H9 (cell line): Measurements from ENCODE around the gene PRTFDC1. TPM values are rescaled to one million over a fixed set of nuclear protein-coding genes. Genes with fewer than 3 reads are reported as not detected.
A peak's percentile ranks its signal among the peaks of the same experiment; 100 is the strongest.

ENCODE experiments used
- DNase-seq: peaks from one replicate; pipeline ENCODE4 v3.0.0-alpha.2; 2017
- H2AFZ ChIP-seq: one replicate; pipeline ENCODE4 v1.6.1; 2013; ENCODE audit warnings: mild to moderate bottlenecking, low read length, control low read depth, moderate library complexity
- H2AK5ac ChIP-seq: 2 replicates; pipeline ENCODE4 v1.6.1; 2013; ENCODE audit warnings: low read length, control low read depth, mixed read lengths; ENCODE audit not compliant: insufficient read length
- H2BK120ac ChIP-seq: one replicate; pipeline ENCODE4 v1.6.1; 2013; ENCODE audit warnings: low read depth, mild to moderate bottlenecking, low read length, control low read depth, inconsistent platforms; ENCODE audit not compliant: poor library complexity, severe bottlenecking
- H2BK12ac ChIP-seq: 2 replicates; pipeline ENCODE4 v1.6.1; 2013; ENCODE audit warnings: low read length, control low read depth, mixed read lengths, low read depth; ENCODE audit not compliant: insufficient read length
- H2BK15ac ChIP-seq: 2 replicates; pipeline ENCODE4 v1.6.1; 2013; ENCODE audit warnings: low read depth, low read length, control low read depth
- H2BK20ac ChIP-seq: one replicate; pipeline ENCODE4 v1.6.1; 2013; ENCODE audit warnings: low read depth, mild to moderate bottlenecking, low read length, control low read depth, inconsistent platforms; ENCODE audit not compliant: poor library complexity, severe bottlenecking
- H2BK5ac ChIP-seq: 2 replicates; pipeline ENCODE4 v1.6.1; 2013; ENCODE audit warnings: low read length, control low read depth, mixed read lengths; ENCODE audit not compliant: insufficient read length
- H3K14ac ChIP-seq: 2 replicates; pipeline ENCODE4 v1.6.1; 2013; ENCODE audit warnings: low read length, control low read depth; ENCODE audit not compliant: insufficient read depth
- H3K18ac ChIP-seq: 2 replicates; pipeline ENCODE4 v1.6.1; 2013; ENCODE audit warnings: low read depth, mild to moderate bottlenecking, mixed read lengths, low read length, control low read depth; ENCODE audit not compliant: insufficient read length
- H3K23ac ChIP-seq: 2 replicates; pipeline ENCODE4 v1.6.1; 2013; ENCODE audit warnings: low read length, control low read depth, mixed read lengths, low read depth; ENCODE audit not compliant: insufficient read length
- H3K23me2 ChIP-seq: 2 replicates; pipeline ENCODE4 v1.6.1; 2013; ENCODE audit warnings: low read depth, mild to moderate bottlenecking, mixed read lengths, low read length, control low read depth; ENCODE audit not compliant: insufficient read length, poor library complexity, severe bottlenecking
- H3K27ac ChIP-seq: 2 replicates; pipeline ENCODE4 v1.5.1; 2013; ENCODE audit warnings: low read length, control low read depth, mixed read lengths, low read depth; ENCODE audit not compliant: insufficient read length
- H3K27me3 ChIP-seq: 2 replicates; pipeline ENCODE4 v1.6.1; 2013; ENCODE audit warnings: low read length, control low read depth, inconsistent platforms; ENCODE audit not compliant: insufficient read depth
- H3K4ac ChIP-seq: 2 replicates; pipeline ENCODE4 v1.6.1; 2013; ENCODE audit warnings: low read depth, mild to moderate bottlenecking, control low read depth, inconsistent platforms, low read length, moderate library complexity
- H3K4me1 ChIP-seq: 2 replicates; pipeline ENCODE4 v1.6.1; 2013; ENCODE audit warnings: low read length, control low read depth, inconsistent platforms; ENCODE audit not compliant: insufficient read depth
- H3K4me2 ChIP-seq: 2 replicates; pipeline ENCODE4 v1.6.1; 2013; ENCODE audit warnings: low read length, control low read depth, mixed read lengths; ENCODE audit not compliant: insufficient read length, insufficient read depth
- H3K56ac ChIP-seq: 2 replicates; pipeline ENCODE4 v1.6.1; 2013; ENCODE audit warnings: low read depth, mild to moderate bottlenecking, mixed read lengths, low read length, control low read depth; ENCODE audit not compliant: insufficient read length
- H3K79me1 ChIP-seq: 2 replicates; pipeline ENCODE4 v1.6.1; 2013; ENCODE audit warnings: low read depth, mild to moderate bottlenecking, moderate library complexity, low read length, control low read depth, inconsistent platforms; ENCODE audit not compliant: insufficient read depth, poor library complexity, severe bottlenecking
- H3K79me2 ChIP-seq: 2 replicates; pipeline ENCODE4 v1.6.1; 2013; ENCODE audit warnings: low read length, control low read depth, inconsistent platforms; ENCODE audit not compliant: insufficient read depth
- H3K9ac ChIP-seq: 2 replicates; pipeline ENCODE4 v1.6.1; 2013; ENCODE audit warnings: low read length, control low read depth, mixed read lengths; ENCODE audit not compliant: insufficient read length; ENCODE audit errors: extremely low read depth
- H3K9me3 ChIP-seq: one replicate; pipeline ENCODE4 v1.6.1; 2013; ENCODE audit warnings: low read depth, low read length, inconsistent platforms; ENCODE audit not compliant: control insufficient read depth
- H3T11ph ChIP-seq: one replicate; pipeline ENCODE4 v1.6.1; 2013; ENCODE audit warnings: mild to moderate bottlenecking, low read length, control low read depth, inconsistent platforms
- H4K20me1 ChIP-seq: one replicate; pipeline ENCODE4 v1.6.1; 2013; ENCODE audit not compliant: control insufficient read depth, insufficient read length, insufficient read depth
- H4K5ac ChIP-seq: 2 replicates; pipeline ENCODE4 v1.6.1; 2013; ENCODE audit warnings: low read depth, mild to moderate bottlenecking, mixed read lengths, low read length, control low read depth; ENCODE audit not compliant: insufficient read length
- H4K8ac ChIP-seq: replicated peaks from 2 replicates; pipeline ENCODE4 v1.6.1; 2013; ENCODE audit warnings: low read length, control low read depth, mixed read lengths, low read depth; ENCODE audit not compliant: insufficient read length
- H4K91ac ChIP-seq: 2 replicates; pipeline ENCODE4 v1.6.1; 2013; ENCODE audit warnings: low read depth, mild to moderate bottlenecking, moderate library complexity, mixed read lengths, low read length, control low read depth; ENCODE audit not compliant: insufficient read length
- H3K27ac Mint-ChIP-seq, 3 experiments: 2 replicates in 2 of 3; 3 replicates in 1 of 3; pipeline ENCODE4 v1.8.0; 2020 to 2021; ENCODE audit warnings: mixed read lengths in 3 of 3, mild to moderate bottlenecking in 1 of 3, moderate library complexity in 1 of 3
- H3K27me3 Mint-ChIP-seq: 2 replicates; pipeline ENCODE4 v1.8.0; 2021; ENCODE audit warnings: low read depth, mild to moderate bottlenecking, moderate library complexity, mixed read lengths
- H3K36me3 Mint-ChIP-seq, 3 experiments: 2 replicates in 2 of 3; 3 replicates in 1 of 3; pipeline ENCODE4 v1.8.0; 2020 to 2021; ENCODE audit warnings: low read depth in 3 of 3, mixed read lengths in 3 of 3; ENCODE audit not compliant: insufficient read depth in 1 of 3
- H3K4me1 Mint-ChIP-seq, 2 experiments: 2 replicates each; pipeline ENCODE4 v1.8.0; 2020; ENCODE audit warnings: mixed read lengths in 2 of 2
- H3K4me3 Mint-ChIP-seq, 2 experiments: 2 replicates in 1 of 2; 3 replicates in 1 of 2; pipeline ENCODE4 v1.8.0; 2020 to 2021; ENCODE audit warnings: mild to moderate bottlenecking in 2 of 2, mixed read lengths in 2 of 2, moderate library complexity in 1 of 2
- H3K9me3 Mint-ChIP-seq, 2 experiments: 2 replicates in 1 of 2; 3 replicates in 1 of 2; pipeline ENCODE4 v1.8.0; 2020; ENCODE audit warnings: mild to moderate bottlenecking in 2 of 2, mixed read lengths in 2 of 2, moderate library complexity in 1 of 2
- CTCF ChIP-seq: fragments of 200-600 bp; sonication (generic); conservative IDR thresholded peaks from 3 replicates; pipeline ENCODE4 v1.8.0; 2021; ENCODE audit warnings: antibody characterized with exemption, mild to moderate bottlenecking
- WGBS: extraction: QIAGEN DNeasy Blood & Tissue Kit; methylation state at CpG from one replicate; pipeline ENCODE4 v1.1.7; 2013; ENCODE audit warnings: missing lambda C conversion rate, low lambda C conversion rate, mixed read lengths; ENCODE audit not compliant: insufficient read length; ENCODE audit errors: extremely low coverage; 5-methylcytosine and 5-hydroxymethylcytosine counted together
- total RNA-seq: library from RNA; stranded (reverse); gene quantifications from 2 replicates; pipeline ENCODE4 v1.2.1, GENCODE V29; 2021

PRTFDC1 gene
- total RNA-seq, 1 experiment from 2014 or later = 7.5 TPM

GRCh38 chr10:24872049-24872789, 80.2 kb downstream of the PRTFDC1 start:
- Histone ChIP-seq H3K4me1 (peaks cover 1% of the 10 kb centered on the region; the same call in 1 of the 2 replicates), H3T11ph (no peak overlapping the region), H2BK5ac (no peak overlapping the region), H2BK12ac (no peak overlapping the region), H4K91ac (no peak overlapping the region), H2BK20ac (no peak overlapping the region), H2AFZ (no peak overlapping the region), H3K9ac (no peak overlapping the region), H3K79me2 (no peaks in the 10 kb centered on the region), H2AK5ac (no peak overlapping the region), H3K27me3 (no peaks in the 10 kb centered on the region), H2BK120ac (no peak overlapping the region), H3K4me2 (no peak overlapping the region), H3K4ac (no peak overlapping the region), H3K23ac (no peak overlapping the region), H3K14ac (no peak overlapping the region), H2BK15ac (no peak overlapping the region), H4K20me1 (no peaks in the 10 kb centered on the region), H4K5ac (no peak overlapping the region), H3K79me1 (no peaks in the 10 kb centered on the region), H3K9me3 (no peaks in the 10 kb centered on the region), H3K23me2 (no peaks in the 10 kb centered on the region), H4K8ac (no peak overlapping the region), H3K27ac (no peak overlapping the region), H3K18ac (no peak overlapping the region), H3K56ac (no peak overlapping the region)
- no peak for DNase-seq
- no CpG with 5 or more reads among the region's 6 CpGs for WGBS
- H3K9me3 Mint-ChIP-seq = peaks cover 3 to 7% of the 10 kb centered on the region in 2 experiments
- H3K27ac Mint-ChIP-seq = peak overlapping the region in 1 of 3 experiments; percentile 53; a peak in 2 of 7 replicates
- H3K27me3 Mint-ChIP-seq = no peaks in the 10 kb centered on the region
- peaks cover 0 to 8% (median 3%) of the 10 kb centered on the region in 3 experiments; a peak in 2 of 7 replicates for H3K36me3 Mint-ChIP-seq
- TF ChIP-seq CTCF = no peak
- peaks cover 14 to 20% of the 10 kb centered on the region in 2 experiments for H3K4me1 Mint-ChIP-seq
- no peak overlapping the region for H3K4me3 Mint-ChIP-seq
